Osteocyte (in vitro differentiated cells): ENCODE data around the gene PPM1L. TPM values are rescaled to one million over a fixed set of nuclear protein-coding genes. Genes with fewer than 3 reads are reported as not detected.

Source experiments
- DNase-seq: peaks from one replicate; pipeline ENCODE4 v3.0.0; 2021; ENCODE audit warnings: mixed read lengths; ENCODE audit not compliant: unreplicated experiment; ENCODE audit errors: extremely low spot score
- H3K27ac Mint-ChIP-seq: one replicate; pipeline ENCODE4 v1.8.0; 2021; ENCODE audit warnings: mild to moderate bottlenecking, mixed read lengths; ENCODE audit not compliant: unreplicated experiment
- H3K27me3 Mint-ChIP-seq: one replicate; pipeline ENCODE4 v1.8.0; 2021; ENCODE audit warnings: mixed read lengths; ENCODE audit not compliant: unreplicated experiment
- H3K36me3 Mint-ChIP-seq: one replicate; pipeline ENCODE4 v1.8.0; 2021; ENCODE audit warnings: mixed read lengths; ENCODE audit not compliant: unreplicated experiment
- H3K4me1 Mint-ChIP-seq: one replicate; pipeline ENCODE4 v1.8.0; 2021; ENCODE audit warnings: mixed read lengths; ENCODE audit not compliant: unreplicated experiment
- H3K4me3 Mint-ChIP-seq: one replicate; pipeline ENCODE4 v1.8.0; 2021; ENCODE audit warnings: mild to moderate bottlenecking, moderate library complexity, mixed read lengths; ENCODE audit not compliant: unreplicated experiment
- H3K9me3 Mint-ChIP-seq: one replicate; pipeline ENCODE4 v1.8.0; 2021; ENCODE audit warnings: mixed read lengths; ENCODE audit not compliant: unreplicated experiment
- total RNA-seq: library from RNA; stranded (reverse); gene quantifications from 2 replicates; pipeline ENCODE4 v1.2.1, GENCODE V29; 2021
- TF ChIP-seq, protein P1 (sequence below): fragments of 200-600 bp; sonication (generic); IDR thresholded peaks from 2 replicates; pipeline ENCODE4 v1.5.0; 2021; ENCODE audit warnings: antibody characterized with exemption, mild to moderate bottlenecking, moderate library complexity

Gene PPM1L
- total RNA-seq, 1 donor from 2014 or later, result 9.1 TPM

DNA sequence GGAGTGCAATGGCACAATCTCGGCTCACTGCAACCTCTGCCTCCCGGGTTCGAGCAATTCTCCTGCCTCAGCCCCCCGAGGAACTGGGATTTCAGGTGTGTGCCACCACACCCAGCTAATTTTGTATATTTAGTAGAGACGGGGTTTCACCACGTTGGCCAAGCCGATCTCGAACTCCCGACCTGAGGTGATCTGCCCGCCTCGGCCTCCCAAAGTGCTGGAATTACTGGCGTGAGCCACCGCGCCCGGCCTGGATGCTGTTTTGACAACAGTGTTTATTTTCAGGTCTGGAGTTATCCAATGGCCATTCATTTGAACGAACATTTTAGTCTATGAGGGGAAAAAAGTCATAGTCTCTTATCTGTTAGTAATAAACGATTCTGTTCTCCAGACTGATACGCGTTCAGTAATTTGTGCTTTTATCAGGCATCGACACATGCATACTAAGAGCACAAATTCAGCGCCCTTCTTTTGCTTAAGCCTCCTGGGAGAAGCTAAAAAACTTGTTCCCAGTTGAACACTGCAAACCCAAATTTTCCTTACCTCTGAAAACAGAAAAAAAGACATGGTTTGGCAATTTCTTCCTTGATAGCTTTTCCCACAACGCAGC is 347.9 kb downstream of the PPM1L start:
- Mint-ChIP-seq H3K27ac (no peak overlapping the region), H3K27me3 (no peaks in the 10 kb centered on the region), H3K36me3 (peaks cover 20% of the 10 kb centered on the region), H3K9me3 (no peaks in the 10 kb centered on the region), H3K4me1 (peaks cover 9% of the 10 kb centered on the region), H3K4me3 (peak overlapping the region; percentile 82)
- no peak for DNase-seq
- TF ChIP-seq, protein P1, sequence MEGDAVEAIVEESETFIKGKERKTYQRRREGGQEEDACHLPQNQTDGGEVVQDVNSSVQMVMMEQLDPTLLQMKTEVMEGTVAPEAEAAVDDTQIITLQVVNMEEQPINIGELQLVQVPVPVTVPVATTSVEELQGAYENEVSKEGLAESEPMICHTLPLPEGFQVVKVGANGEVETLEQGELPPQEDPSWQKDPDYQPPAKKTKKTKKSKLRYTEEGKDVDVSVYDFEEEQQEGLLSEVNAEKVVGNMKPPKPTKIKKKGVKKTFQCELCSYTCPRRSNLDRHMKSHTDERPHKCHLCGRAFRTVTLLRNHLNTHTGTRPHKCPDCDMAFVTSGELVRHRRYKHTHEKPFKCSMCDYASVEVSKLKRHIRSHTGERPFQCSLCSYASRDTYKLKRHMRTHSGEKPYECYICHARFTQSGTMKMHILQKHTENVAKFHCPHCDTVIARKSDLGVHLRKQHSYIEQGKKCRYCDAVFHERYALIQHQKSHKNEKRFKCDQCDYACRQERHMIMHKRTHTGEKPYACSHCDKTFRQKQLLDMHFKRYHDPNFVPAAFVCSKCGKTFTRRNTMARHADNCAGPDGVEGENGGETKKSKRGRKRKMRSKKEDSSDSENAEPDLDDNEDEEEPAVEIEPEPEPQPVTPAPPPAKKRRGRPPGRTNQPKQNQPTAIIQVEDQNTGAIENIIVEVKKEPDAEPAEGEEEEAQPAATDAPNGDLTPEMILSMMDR, result no peak

DNA sequence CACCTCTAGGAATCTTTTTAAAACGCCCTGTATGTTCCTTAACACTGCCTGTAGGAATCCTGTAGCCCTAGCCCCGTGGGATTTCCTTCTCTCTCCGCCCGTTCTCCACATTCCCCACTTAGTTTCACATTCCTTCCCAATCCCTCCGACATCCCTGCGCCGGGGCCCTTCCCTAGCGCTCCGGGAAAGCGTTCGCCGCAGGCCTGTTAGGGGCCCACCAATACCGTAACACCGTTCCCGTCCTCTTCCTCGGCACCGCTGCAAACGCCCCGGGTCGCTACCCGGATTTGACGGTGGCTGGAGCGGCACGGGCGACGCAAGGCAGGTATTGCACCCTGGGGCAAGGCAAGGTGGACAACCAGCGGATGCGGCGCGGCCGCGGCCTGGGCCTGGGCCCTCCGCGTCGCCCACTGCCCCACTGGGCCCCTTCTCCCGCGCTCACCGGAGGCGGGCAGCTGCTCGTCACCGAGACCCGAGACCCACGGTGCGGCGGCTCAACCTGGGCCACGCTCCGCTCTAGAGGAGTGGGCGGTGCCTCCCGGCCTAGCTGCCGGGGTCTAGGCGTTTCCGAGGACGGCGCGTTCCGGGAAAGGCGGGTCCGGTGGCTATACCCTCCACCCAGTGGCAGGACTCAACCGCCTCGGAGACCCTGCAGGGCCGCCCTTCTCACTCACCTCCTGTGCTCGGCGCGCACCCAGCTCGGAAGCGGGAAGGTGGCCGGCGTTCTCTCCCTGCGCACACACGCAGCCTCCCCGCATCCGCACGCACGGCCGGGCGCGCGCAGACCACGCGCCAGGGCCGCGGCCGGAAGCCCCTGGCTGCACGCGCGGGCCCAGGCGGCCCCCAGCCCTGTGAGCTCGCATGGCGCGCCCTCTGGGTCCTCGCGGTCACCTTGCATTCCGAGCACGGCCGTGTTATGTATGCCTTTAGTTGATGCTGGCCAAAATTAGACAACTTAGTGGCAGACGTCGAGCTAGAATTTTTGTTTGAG is 348.8 kb downstream of the PPM1L start, which contains the start of gene B3GALNT1:
B3GALNT1 (minus strand) TSS at position 789 of the 991 bp plus-strand sequence. CDS start 18,595 bp downstream, outside the sequence.
- Mint-ChIP-seq H3K4me1 (peaks cover 9% of the 10 kb centered on the region), H3K36me3 (peaks cover 15% of the 10 kb centered on the region), H3K9me3 (no peaks in the 10 kb centered on the region), H3K27me3 (no peaks in the 10 kb centered on the region), H3K27ac (peak within 1 kb of the TSS; percentile 57), H3K4me3 (peak within 1 kb of the TSS; percentile 82)
- DNase-seq, result no peak
- TF ChIP-seq, protein P1, result no peak

DNA sequence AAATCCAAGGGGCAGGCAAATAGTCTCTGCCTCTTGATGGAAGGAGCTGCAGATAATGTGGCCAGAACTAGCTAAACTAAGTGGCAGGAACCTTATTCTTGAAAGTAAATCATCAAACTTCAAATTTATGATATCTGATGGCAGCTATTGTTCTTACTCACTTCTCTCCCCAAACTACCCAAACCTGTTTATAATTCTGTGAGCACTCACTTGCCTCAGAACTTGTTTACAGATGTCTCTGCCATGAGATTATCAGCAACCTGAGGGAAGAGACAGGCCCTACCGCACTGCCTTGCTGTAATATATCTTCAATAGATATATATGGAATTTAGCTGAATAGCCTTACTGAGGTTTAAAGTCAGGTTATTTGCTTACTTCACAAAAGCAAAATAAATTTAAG is 351.3 kb downstream of the PPM1L start:
- Mint-ChIP-seq H3K4me1 (peaks cover 9% of the 10 kb centered on the region), H3K4me3 (no peak overlapping the region), H3K9me3 (no peaks in the 10 kb centered on the region), H3K27ac (no peak overlapping the region), H3K36me3 (peaks cover 9% of the 10 kb centered on the region), H3K27me3 (no peaks in the 10 kb centered on the region)
- no peak for DNase-seq
- TF ChIP-seq, protein P1, result no peak

DNA sequence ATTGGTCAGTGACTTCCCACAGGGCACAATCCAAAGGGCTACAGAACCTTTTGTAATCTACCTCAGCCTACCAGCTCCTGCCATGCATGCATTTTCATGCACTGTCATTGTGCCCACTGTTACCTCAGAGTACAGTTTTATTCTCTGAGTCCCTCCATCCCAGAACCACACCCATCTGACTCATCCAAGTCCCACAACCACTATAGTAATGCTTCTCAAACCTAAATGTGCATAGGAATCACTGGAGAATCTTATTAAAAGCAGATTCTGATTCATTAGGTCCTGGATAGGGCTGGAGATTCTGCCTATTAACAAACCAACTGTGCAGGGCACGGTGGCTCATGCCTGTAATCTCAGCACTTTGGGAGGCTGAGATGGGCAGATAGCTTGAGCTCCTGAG is 352.8 kb downstream of the PPM1L start:
- no peak overlapping the region for H3K27ac Mint-ChIP-seq
- TF ChIP-seq, protein P1, result no peak
- H3K36me3 Mint-ChIP-seq, result peaks cover 7% of the 10 kb centered on the region
- no peaks in the 10 kb centered on the region for H3K27me3 Mint-ChIP-seq
- H3K4me3 Mint-ChIP-seq, result no peak overlapping the region
- H3K4me1 Mint-ChIP-seq, result peaks cover 9% of the 10 kb centered on the region
- DNase-seq, result no peak
- no peaks in the 10 kb centered on the region for H3K9me3 Mint-ChIP-seq

DNA sequence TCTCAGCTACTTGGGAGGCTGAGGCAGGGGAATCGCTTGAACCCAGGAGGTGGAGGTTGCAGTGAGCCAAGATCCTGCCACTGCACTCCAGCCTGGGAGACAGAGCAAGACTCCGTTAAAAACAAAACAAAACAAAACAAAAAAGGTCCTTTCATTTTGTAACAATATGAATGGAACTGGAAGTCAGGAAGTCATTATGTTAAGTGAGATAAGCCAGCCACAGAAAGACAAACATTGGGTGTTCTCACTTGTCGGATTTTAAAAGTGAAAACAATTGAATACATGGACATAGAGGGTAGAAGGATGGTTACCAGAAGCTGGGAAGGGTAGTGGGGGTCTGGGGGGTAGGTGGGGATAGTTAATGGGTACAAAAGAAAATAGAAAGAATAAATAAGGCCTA is 361.6 kb downstream of the PPM1L start:
- Mint-ChIP-seq H3K4me1 (no peaks in the 10 kb centered on the region), H3K4me3 (no peak overlapping the region), H3K36me3 (peaks cover 4% of the 10 kb centered on the region), H3K27ac (no peak overlapping the region), H3K9me3 (peaks cover 65% of the 10 kb centered on the region), H3K27me3 (no peaks in the 10 kb centered on the region)
- TF ChIP-seq, protein P1, result no peak
- no peak for DNase-seq
